HG03354 (cell line): ENCODE measurements around the gene OXGR1.
A peak's percentile ranks its signal among the peaks of the same experiment; 100 is the strongest.
"Not testable (repeated sequence)": the region's sequence is repeated elsewhere in the genome, so short reads cannot be mapped to it uniquely, and the experiment has no call there.

Experiments
- ATAC-seq: cut with Tn5 transposase; IDR thresholded peaks from one replicate; pipeline ENCODE4 v1.9.1; 2021; ENCODE audit warnings: mild to moderate bottlenecking; ENCODE audit not compliant: unreplicated experiment, poor library complexity, severe bottlenecking

The OXGR1 gene

DNA sequence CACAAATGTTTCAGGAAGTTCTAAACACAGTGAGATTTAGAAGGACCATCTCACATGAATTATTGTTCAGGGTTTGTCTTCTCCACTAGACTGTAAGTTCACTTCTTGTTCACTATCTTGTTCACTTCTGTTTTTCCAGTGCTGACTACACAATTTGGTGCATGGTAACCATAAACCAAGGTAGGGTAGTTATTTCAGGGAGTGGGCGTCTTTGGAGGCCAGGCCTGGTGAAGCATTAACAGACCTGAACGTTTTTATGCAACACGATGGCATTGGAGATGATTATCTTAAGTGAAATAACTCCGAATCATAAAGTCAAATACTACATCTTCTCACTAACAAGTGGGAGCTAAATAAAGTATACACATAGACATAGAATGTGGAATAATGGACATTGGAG is 14.4 kb upstream of the OXGR1 start:
- no peak for ATAC-seq

- ATAC-seq = no peak
These were observed 11.5 kb upstream of the OXGR1 start for GRCh38 chr13:97005625-97006262.

DNA sequence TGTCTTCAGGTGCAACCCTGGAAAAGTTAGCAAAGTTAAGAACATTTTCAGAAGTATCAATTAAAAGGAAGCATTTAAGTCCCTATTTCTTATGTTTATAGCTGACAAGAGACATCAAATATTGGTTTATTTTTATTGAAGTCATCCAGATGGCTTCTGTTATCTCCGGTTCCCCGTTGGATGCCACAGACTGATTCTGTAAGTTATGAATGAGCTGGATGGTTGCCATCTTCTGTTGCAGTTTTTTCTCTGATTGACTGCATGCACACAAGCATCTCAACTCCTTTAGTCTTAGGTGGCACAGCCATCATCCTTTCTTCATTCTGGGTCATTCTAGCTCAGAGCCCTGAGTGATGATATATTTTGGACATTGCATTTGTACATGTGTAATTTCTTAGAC is 10.6 kb upstream of the OXGR1 start:
- no peak for ATAC-seq

DNA sequence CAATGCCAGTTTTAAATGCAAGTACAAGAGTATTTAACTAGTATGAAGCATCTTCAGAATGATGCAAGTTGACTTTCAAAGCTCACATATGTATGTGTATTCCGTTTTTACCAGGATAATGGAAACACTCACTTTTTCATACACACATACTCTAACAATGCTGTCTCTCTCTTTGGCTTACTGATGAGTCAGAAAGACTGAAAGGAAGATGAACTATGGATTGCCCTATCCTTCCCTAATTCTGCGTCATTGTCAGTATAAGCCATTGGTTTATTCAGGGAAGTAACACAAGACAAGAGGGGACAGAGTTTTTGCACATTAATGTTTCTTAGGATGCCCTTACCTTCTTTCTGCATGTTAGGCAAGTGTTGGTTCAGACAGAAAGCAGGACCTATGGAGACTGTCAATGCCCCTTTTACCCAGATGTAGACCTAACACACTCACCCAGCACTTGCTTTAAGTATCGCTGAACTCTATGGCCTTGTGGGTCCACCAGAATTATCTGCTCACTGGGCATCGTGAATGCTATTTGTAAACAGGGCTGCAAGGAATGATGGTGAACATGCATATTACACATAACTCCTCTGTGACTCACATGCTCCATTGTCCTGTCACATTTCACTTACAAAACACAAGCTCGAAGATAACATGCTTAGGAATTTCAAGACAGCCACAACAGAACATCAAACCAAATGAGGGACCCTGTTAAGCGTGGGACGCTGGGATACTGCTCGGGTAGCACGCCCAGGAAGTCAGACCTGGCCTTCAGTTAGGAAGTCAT is 10.0 kb upstream of the OXGR1 start:
- ATAC-seq = no peak

GRCh38 chr13:97003071-97003470 is 8.8 kb upstream of the OXGR1 start:
- ATAC-seq = no peak

- no peak for ATAC-seq
These were observed 8.3 kb upstream of the OXGR1 start for GRCh38 chr13:97002581-97002980.

- ATAC-seq = no peak
These were observed 7.4 kb upstream of the OXGR1 start for GRCh38 chr13:97001636-97002035.

- ATAC-seq = no peak
These were observed 6.1 kb upstream of the OXGR1 start for GRCh38 chr13:97000295-97000925.

DNA sequence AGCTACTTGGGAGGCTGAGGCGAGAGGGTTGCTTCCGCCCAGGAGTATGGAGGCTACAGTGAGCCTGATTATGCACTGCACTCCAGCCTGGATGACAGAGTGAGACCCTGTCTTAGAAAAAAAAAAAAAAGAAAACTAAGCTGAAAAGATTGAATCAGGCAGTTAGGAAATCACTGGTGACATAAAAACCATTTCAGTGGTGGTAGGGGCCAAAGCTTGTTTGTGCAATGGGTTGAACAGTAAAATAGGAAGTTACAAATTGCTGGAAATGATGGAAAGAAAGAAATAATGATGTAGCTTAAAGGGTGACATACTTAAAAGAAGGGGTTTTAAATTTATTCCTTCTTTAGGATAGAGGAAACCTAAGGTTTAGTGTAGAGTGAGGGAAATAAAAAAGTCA is 4.8 kb upstream of the OXGR1 start:
- no peak for ATAC-seq

- no peak for ATAC-seq
These were observed 3.8 kb upstream of the OXGR1 start for GRCh38 chr13:96998051-96998450.

DNA sequence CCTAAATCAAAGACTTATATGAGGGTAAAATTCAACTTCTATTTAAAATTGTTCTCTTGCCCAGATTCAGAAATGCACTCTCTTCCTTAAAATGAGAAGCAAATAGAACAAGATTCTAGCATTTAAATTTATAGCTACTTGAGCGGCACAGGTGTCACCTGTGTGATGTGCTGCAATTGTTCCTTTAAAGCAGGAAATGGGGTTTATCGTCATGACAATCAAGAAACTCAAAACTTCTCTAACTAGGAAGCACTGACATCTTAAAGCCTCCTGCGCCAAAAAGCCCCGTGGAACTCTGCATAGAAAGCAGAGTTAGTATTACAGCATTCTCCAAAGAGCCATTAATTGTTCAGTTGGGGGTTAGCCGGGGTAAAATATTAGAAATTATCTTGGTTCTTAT is 2.6 kb upstream of the OXGR1 start:
- no peak for ATAC-seq

GRCh38 chr13:96996107-96996506 is 1.8 kb upstream of the OXGR1 start:
- no peak for ATAC-seq

DNA sequence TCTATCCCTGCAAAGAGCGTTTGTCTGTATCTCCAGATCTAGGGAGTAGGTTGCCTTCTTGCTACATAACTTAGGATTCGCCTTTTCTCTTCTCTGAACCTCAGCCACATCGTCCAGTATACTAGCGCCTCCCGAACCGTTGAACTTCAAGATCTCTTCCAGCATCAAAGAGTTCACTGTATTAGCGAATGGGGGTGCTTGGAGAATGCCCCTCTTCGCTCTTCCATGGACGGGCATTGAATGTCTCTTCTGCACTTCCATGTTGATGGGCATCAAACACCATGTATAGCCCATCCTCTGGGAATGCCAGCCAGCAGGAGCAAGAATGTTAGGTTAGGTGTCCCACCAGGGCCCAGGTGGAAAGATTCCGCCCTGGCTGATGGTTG is 575 bp upstream of the OXGR1 start:
- no peak for ATAC-seq

DNA sequence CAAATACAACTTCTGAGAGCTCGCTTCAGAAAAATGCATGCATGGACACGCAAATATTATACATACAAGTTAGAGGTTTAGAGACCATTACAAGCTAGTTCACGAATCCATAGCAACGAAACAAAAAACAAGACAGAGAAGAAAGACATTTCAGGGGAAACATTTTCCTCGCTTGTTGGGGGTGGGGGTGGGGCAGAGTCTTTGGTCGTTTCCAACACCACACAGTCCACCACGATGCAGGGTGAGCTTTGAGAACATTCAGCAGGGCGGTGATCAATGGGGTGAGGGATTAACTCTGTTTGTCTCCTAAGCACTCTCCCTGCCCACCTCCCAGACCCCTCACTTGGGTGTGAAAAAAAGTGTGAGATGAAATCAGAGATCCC is 651 bp downstream of the OXGR1 start:
- peak; percentile 8 for ATAC-seq

DNA sequence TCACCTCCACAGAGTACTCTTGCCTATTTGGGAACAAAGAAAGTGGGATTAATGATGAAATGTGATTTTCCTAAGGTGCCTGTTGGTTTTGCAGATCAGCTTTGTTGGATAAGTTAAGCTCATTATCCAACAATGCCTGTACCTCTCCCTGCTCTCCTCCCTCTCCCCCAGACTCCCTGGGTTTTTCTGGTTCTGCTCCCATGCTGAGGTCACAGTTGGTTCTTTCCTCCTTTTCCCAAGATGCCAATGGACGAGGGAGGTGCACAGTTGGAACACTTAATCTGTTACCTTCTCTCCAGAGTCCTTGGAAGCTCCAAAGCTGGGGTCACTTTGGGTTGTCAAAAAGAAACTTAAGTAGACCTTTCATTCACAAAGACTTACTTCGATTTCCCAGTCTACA is 1.6 kb downstream of the OXGR1 start:
- no peak for ATAC-seq

- no peak for ATAC-seq
These were observed 3.2 kb downstream of the OXGR1 start for GRCh38 chr13:96991072-96991471.

DNA sequence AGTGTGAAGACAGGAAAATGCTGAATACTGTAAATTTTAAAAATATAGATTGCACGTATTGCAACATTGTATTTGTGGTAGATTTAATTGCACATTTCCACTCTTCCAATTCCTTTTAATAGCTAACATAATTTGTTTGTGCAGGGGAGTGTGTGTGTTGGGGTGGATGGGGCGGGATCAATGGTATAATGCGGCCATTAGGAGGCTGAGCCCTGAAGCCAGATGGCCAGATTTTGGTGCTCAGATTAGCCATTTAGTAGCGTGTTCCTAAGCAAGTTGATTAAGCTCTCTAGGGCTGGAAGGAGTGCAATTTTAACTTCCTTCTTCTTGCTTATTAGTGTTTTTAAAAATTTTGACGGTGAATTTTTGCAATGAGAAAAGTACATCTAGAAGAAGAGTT is 5.8 kb downstream of the OXGR1 start:
- no peak for ATAC-seq

- ATAC-seq = peak; percentile 100
These were observed 10.2 kb downstream of the OXGR1 start for GRCh38 chr13:96984051-96984508.

DNA sequence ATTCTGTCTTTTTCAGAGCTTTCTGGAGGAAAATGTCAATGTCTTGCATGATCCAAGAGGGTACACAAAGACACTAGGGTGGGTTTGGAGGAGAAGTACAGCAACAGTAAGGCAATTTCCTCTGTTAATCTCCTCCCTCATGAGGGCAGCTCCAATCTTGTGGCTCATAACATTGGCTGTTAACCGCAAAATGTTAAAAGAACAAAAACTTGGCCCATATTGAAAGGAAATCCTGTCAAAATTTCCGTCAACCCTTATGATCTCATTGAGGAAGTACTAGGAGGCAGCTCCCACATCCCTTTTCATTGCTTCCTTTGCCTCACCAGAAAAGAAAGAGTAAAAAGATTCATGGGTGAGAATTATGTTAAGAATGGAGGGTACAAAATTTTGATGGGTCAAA is 11.6 kb downstream of the OXGR1 start:
- no peak for ATAC-seq

DNA sequence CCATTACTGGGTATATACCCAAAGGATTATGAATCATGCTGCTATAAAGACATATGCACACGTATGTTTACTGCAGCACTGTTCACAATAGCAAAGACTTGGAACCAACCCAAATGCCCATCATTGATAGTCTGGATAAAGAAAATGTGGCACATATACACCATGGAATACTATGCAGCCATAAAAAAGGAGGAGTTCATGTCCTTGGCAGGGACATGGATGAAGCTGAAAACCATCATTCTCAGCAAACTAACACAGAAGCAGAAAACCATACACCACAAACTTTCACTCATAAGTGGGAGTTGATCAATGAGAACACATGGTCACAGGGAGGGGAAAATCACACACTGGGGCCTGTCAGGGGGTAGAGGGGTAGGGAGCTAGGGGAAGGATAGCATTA is 14.4 kb downstream of the OXGR1 start:
- ATAC-seq = not testable (repeated sequence)

- no peak for ATAC-seq
These were observed 26.2 kb downstream of the OXGR1 start for GRCh38 chr13:96968027-96968426.
